Fibroblast of lung (primary cell): ENCODE results near the gene CORO2B. TPM values are rescaled to one million over a fixed set of nuclear protein-coding genes. Genes with fewer than 3 reads are reported as not detected.

Source experiments
- DNase-seq, 2 donors: peaks; one replicate each; pipeline versions ENCODE4 v3.0.0 to v3.0.0-alpha.2; 2010; ENCODE audit warnings: low read depth in 2 of 2
- H2AFZ ChIP-seq: 2 replicates; pipeline ENCODE4 v1.5.1; 2012; ENCODE audit warnings: low read length, control low read depth, inconsistent platforms
- H3K27ac ChIP-seq: 2 replicates; pipeline ENCODE4 v1.5.1; 2011; ENCODE audit warnings: low read length, control low read depth; ENCODE audit not compliant: insufficient read depth
- H3K27me3 ChIP-seq: 2 replicates; pipeline ENCODE4 v1.5.1; 2011; ENCODE audit warnings: mild to moderate bottlenecking, low read length; ENCODE audit not compliant: control insufficient read depth, insufficient read depth
- H3K36me3 ChIP-seq: 2 replicates; pipeline ENCODE4 v1.5.1; 2011; ENCODE audit warnings: low read length; ENCODE audit not compliant: control insufficient read depth, insufficient read depth
- H3K4me1 ChIP-seq: 2 replicates; pipeline ENCODE4 v1.5.1; 2011; ENCODE audit warnings: low read length; ENCODE audit not compliant: control insufficient read depth, insufficient read depth; ENCODE audit errors: extremely low read depth
- H3K4me2 ChIP-seq: 2 replicates; pipeline ENCODE4 v1.5.1; 2011; ENCODE audit warnings: low read length, control low read depth; ENCODE audit not compliant: insufficient read depth; ENCODE audit errors: extremely low read depth
- H3K4me3 ChIP-seq, 4 experiments: fragments of 200-600 bp in 1 of 4; sonication (generic) in 1 of 4; replicated peaks in 1 of 4; 2 replicates each; pipeline ENCODE4 v1.5.1; 2011 to 2016; ENCODE audit warnings: low read length in 4 of 4, low read depth in 3 of 4, mild to moderate bottlenecking in 3 of 4, control low read depth in 2 of 4, inconsistent platforms in 1 of 4, mixed read lengths in 1 of 4; ENCODE audit not compliant: insufficient read depth in 1 of 4; ENCODE audit errors: control extremely low read depth in 1 of 4
- H3K79me2 ChIP-seq: 2 replicates; pipeline ENCODE4 v1.5.1; 2012; ENCODE audit warnings: mild to moderate bottlenecking, low read length, inconsistent platforms; ENCODE audit not compliant: control insufficient read depth, insufficient read depth
- H3K9ac ChIP-seq: 2 replicates; pipeline ENCODE4 v1.5.1; 2011; ENCODE audit warnings: mild to moderate bottlenecking, low read length, control low read depth; ENCODE audit not compliant: insufficient read depth
- H3K9me3 ChIP-seq: 2 replicates; pipeline ENCODE4 v1.5.1; 2012; ENCODE audit warnings: low read depth, low read length; ENCODE audit not compliant: control insufficient read depth, insufficient read depth
- H4K20me1 ChIP-seq: 2 replicates; pipeline ENCODE4 v1.5.1; 2011; ENCODE audit warnings: low read length; ENCODE audit not compliant: control insufficient read depth, insufficient read depth; ENCODE audit errors: extremely low read depth
- CTCF ChIP-seq, 2 donors: IDR thresholded peaks in 1 of 2; conservative IDR thresholded peaks in 1 of 2; 1 replicate in 1 of 2; 2 replicates in 1 of 2; pipeline ENCODE4 v1.5.1; 2011 to 2012; ENCODE audit warnings: low read length in 2 of 2, control low read depth in 1 of 2, inconsistent platforms in 1 of 2, low read depth in 1 of 2, mild to moderate bottlenecking in 1 of 2
- EZH2 ChIP-seq: IDR thresholded peaks from 2 replicates; pipeline ENCODE4 v1.5.1; 2012; ENCODE audit warnings: low read length, control low read depth, mild to moderate bottlenecking; ENCODE audit errors: missing control alignments
- polyA plus RNA-seq, 2 donors: library from polyadenylated mRNA; depleted of rRNA in 1 of 2; stranded (reverse) in 1 of 2; unstranded in 1 of 2; fragments of >200 nt; gene quantifications; 2 replicates each; pipeline ENCODE4 v1.2.1, GENCODE V29; 2011 to 2012; ENCODE audit warnings: missing spikeins in 1 of 2
- total RNA-seq: library from RNA; depleted of rRNA; stranded (reverse); fragments of >200 nt; gene quantifications from 2 replicates; pipeline ENCODE4 v1.2.1, GENCODE V29; 2014

CORO2B gene
- total and polyA plus RNA-seq, 2 donors (not counting 1 experiment from before 2014, with no cell fraction given), result 17.5 to 25.3 TPM

DNA sequence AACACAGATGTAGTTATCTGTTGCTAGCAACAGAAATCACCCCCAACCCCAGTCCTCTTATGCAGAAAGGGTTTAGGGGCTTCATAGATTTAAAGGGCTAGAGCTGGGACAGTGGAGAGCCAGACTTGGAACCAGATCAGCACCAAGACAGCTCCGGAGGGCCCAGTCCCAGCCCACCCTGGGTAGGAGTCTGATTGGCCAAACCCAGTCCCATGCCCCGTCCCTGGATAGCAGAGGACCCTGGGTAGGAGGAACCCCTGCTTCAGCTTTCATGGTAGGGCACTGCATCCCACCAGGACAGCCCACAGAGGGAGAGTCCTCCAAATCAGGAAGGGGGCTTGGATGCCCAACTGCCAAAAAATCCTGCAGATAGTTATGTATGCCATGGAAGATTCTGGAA lies 103.0 kb downstream of the CORO2B start:
- Histone ChIP-seq H2AFZ (no peak overlapping the region), H3K9me3 (no peaks in the 10 kb centered on the region), H3K4me3 (no peak overlapping the region), H3K9ac (no peak overlapping the region), H4K20me1 (no peaks in the 10 kb centered on the region), H3K27me3 (no peaks in the 10 kb centered on the region), H3K4me2 (no peak overlapping the region), H3K27ac (no peak overlapping the region), H3K4me1 (no peaks in the 10 kb centered on the region), H3K79me2 (no peaks in the 10 kb centered on the region), H3K36me3 (no peaks in the 10 kb centered on the region)
- DNase-seq, result no peak
- TF ChIP-seq CTCF (conservative IDR thresholded peaks at IDR 0.05 in 1 of 2, IDR thresholded peaks at IDR 0.05 in 1 of 2; ENCODE audit: low read depth in 1 of 2, low read length in 2 of 2), result no peak
- no peak for TF ChIP-seq EZH2

DNA sequence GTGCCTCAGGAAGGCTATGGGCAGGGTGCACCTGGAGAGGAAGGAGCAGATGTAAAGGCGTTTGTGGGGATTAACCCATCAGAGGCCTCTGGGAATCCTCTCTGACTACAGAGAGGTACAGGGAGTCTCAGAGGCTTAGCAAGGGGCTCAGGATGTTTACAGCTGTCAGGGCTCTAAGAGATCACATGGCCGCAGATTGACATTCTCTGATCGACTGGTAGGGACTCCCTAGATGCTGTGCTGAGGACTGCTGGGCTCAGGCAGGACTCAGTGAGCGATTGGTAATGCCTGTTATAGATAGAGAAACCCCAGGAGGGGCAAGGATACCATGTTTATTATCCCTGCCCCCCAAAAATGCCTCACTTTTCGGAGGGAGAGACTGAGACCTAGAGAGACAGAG lies 103.5 kb downstream of the CORO2B start:
- H3K4me1 ChIP-seq, result no peaks in the 10 kb centered on the region
- no peak for DNase-seq
- H3K27me3 ChIP-seq, result no peaks in the 10 kb centered on the region
- TF ChIP-seq CTCF (conservative IDR thresholded peaks at IDR 0.05 in 1 of 2, IDR thresholded peaks at IDR 0.05 in 1 of 2; ENCODE audit: low read depth in 1 of 2, low read length in 2 of 2) (no peak), EZH2 (no peak)
- no peak overlapping the region for H3K27ac ChIP-seq
- H2AFZ ChIP-seq, result no peak overlapping the region
- H4K20me1 ChIP-seq, result no peaks in the 10 kb centered on the region
- no peaks in the 10 kb centered on the region for H3K79me2 ChIP-seq
- H3K9ac ChIP-seq, result no peak overlapping the region
- no peak overlapping the region for H3K4me2 ChIP-seq
- no peaks in the 10 kb centered on the region for H3K36me3 ChIP-seq
- H3K9me3 ChIP-seq, result no peaks in the 10 kb centered on the region
- no peak overlapping the region for H3K4me3 ChIP-seq

GRCh38 chr15:68683026-68683425 lies 104.2 kb downstream of the CORO2B start:
- no peak overlapping the region for H3K9ac ChIP-seq
- no peak overlapping the region for H2AFZ ChIP-seq
- H4K20me1 ChIP-seq, result no peaks in the 10 kb centered on the region
- H3K4me2 ChIP-seq, result no peak overlapping the region
- H3K79me2 ChIP-seq, result no peaks in the 10 kb centered on the region
- H3K36me3 ChIP-seq, result no peaks in the 10 kb centered on the region
- H3K4me1 ChIP-seq, result no peaks in the 10 kb centered on the region
- no peaks in the 10 kb centered on the region for H3K9me3 ChIP-seq
- TF ChIP-seq CTCF (conservative IDR thresholded peaks at IDR 0.05 in 1 of 2, IDR thresholded peaks at IDR 0.05 in 1 of 2; ENCODE audit: low read depth in 1 of 2, low read length in 2 of 2) (no peak), EZH2 (no peak)
- H3K27ac ChIP-seq, result no peak overlapping the region
- no peak for DNase-seq
- H3K4me3 ChIP-seq, result no peak overlapping the region
- H3K27me3 ChIP-seq, result no peaks in the 10 kb centered on the region
